GM13977 (cell line): Measurements from ENCODE around the gene ARF6.

Source experiments
- DNase-seq: peaks from one replicate; pipeline ENCODE4 v3.0.0; 2012; ENCODE audit warnings: low spot score
- in situ Hi-C: fragments of 300-500 bp; cut with MboI; formaldehyde crosslinking; loops from one replicate; pipeline ENCODE4 v1.12.0; 2022; ENCODE audit warnings: low sequenced_read_pairs, low pct_unique_long_range_greater_than_20kb, mixed read lengths, inconsistent platforms; ENCODE audit not compliant: unreplicated experiment
- TF ChIP-seq, protein P1 (sequence below): IDR thresholded peaks from 2 replicates; pipeline ENCODE4 v1.5.1; 2012; ENCODE audit warnings: mild to moderate bottlenecking, control low read depth; ENCODE audit not compliant: insufficient read depth; ENCODE audit errors: extremely low read depth, missing control alignments

The ARF6 gene

DNA sequence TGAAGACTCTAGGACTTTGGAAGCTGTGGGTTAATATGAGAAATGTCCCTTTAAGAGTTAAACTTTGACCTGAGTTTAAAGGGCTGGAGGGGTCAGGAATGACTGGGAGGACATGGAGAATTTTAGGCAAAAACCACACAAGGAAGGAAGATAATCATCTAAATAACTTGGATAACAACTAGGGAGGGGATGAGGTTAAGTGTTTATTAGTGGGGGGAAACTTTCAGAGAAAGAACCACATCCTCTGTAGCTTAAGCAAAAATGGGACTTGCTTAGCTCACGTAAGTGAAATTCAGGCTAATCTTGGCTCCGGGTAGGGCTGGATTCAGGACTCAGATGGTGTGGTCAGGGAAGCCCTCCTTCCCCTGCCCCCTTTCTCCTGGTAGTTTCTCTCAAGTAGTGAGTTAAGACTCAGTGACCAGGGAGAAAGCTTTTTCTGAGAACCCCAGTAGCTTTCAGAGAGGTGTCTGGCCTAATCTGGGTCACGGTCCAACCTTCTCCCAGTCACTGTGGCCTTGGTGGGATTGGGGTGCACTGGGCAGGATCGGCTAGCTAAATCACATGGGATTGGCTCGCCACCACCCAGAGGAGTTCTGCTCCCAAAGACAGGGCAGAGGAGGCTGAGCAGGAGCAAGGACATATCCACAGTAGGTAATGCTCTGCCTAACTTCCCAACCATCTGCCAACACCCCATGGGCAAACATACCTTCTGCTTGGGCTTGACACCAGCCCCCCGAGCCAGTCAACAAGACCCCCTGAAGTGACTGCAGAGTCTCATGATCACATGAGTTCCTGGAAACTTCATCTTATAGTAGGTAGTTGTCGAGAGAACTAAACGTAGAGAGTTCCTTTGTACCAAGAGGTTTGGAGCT, 52.8 kb downstream of the ARF6 start:
- in situ Hi-C loops: no loop called here
- DNase-seq: no peak
- TF ChIP-seq, protein P1, sequence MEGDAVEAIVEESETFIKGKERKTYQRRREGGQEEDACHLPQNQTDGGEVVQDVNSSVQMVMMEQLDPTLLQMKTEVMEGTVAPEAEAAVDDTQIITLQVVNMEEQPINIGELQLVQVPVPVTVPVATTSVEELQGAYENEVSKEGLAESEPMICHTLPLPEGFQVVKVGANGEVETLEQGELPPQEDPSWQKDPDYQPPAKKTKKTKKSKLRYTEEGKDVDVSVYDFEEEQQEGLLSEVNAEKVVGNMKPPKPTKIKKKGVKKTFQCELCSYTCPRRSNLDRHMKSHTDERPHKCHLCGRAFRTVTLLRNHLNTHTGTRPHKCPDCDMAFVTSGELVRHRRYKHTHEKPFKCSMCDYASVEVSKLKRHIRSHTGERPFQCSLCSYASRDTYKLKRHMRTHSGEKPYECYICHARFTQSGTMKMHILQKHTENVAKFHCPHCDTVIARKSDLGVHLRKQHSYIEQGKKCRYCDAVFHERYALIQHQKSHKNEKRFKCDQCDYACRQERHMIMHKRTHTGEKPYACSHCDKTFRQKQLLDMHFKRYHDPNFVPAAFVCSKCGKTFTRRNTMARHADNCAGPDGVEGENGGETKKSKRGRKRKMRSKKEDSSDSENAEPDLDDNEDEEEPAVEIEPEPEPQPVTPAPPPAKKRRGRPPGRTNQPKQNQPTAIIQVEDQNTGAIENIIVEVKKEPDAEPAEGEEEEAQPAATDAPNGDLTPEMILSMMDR: no peak
